Activated gamma-delta T cell treated with Interleukin-2 at 50 U/mL for 16 hours (primary cell): Measurements from ENCODE around the gene AHNAK.
"Not testable (repeated sequence)": the region's sequence is repeated elsewhere in the genome, so short reads cannot be mapped to it uniquely, and the experiment has no call there.

ENCODE experiments used
- DNase-seq: peaks from one replicate; pipeline ENCODE4 v3.0.0-alpha.2; 2020

The AHNAK gene

GRCh38 chr11:62532096-62532495 lies 14.5 kb downstream of the AHNAK start:
- no peak for DNase-seq

GRCh38 chr11:62516736-62517371 lies 29.8 kb downstream of the AHNAK start:
- DNase-seq, result no peak

- DNase-seq, result no peak
Measured at GRCh38 chr11:62514151-62514550, 32.5 kb downstream of the AHNAK start.

DNA sequence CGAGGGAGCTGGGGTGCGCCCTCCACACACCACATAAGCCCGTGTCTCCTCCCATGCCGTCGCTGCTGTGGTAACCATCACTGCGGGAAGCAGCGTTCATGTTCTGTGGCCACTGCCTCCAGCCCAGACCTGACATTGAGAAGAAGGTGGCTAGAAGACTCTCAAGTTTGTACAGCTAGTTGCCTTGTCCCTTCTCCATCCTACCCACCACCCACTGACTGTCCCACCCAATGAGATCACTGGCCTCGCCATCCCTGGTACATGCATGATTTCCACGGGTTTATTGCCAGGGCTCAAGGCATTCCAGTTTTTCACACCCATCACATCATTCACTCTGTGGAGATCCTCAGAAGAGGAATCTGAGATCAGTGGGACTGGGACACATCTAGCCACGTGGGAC lies 33.0 kb downstream of the AHNAK start:
- no peak for DNase-seq

GRCh38 chr11:62512961-62513360 lies 33.6 kb downstream of the AHNAK start:
- DNase-seq, result no peak

DNA sequence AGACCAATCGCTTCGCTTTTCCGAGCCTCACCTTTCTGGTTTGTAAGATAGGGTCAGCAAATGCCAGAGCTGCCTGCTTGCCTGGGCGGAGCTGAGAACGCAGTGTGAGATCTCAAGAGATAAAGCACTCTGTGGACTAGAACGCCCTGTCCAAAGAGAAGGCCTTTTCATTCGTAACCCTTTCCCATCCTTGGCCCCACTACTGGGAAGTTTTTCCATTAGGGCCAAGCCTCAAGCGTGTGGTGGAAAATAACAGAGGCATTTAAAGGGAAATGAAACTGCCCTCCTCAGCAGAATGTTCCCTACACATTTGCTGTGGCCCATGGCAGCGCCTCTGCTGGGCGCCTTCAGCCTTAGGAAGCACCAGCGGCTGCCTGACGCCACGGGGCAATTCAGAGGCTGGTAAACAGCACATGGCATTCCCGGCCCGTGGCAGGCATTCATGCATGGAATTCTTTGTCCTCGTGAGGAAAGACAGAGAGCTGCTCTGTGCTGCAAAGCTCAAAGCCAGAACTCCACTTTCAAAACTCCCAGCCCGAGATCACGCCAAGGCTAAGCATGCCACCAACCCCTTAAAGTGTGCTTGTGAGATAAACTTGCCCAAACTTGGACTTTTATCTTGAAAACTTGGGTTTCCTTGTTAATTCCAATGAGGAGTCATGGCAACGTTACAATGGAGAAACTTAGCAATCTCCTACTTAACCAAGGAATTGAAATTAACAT lies 38.1 kb downstream of the AHNAK start:
- no peak for DNase-seq

DNA sequence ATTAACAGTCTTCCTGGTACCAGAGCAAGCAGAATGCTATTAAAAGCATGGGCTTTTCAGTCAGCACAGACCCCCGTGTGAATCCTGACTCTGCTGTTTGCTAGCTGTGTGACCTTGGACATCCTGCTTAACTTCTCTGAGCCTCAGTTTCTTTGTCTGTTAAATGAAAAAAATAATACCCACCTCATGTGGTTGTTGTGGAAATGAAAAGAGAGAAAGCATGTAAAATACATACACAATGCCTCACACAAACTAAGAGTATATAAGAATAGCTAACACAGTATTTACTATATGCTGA lies 39.5 kb downstream of the AHNAK start:
- DNase-seq, result no peak

- no peak for DNase-seq
Measured at GRCh38 chr11:62506413-62507124, 40.0 kb downstream of the AHNAK start.

- no peak for DNase-seq
Measured at GRCh38 chr11:62505440-62506091, 41.0 kb downstream of the AHNAK start.

GRCh38 chr11:62505059-62505439 lies 41.6 kb downstream of the AHNAK start:
- no peak for DNase-seq

DNA sequence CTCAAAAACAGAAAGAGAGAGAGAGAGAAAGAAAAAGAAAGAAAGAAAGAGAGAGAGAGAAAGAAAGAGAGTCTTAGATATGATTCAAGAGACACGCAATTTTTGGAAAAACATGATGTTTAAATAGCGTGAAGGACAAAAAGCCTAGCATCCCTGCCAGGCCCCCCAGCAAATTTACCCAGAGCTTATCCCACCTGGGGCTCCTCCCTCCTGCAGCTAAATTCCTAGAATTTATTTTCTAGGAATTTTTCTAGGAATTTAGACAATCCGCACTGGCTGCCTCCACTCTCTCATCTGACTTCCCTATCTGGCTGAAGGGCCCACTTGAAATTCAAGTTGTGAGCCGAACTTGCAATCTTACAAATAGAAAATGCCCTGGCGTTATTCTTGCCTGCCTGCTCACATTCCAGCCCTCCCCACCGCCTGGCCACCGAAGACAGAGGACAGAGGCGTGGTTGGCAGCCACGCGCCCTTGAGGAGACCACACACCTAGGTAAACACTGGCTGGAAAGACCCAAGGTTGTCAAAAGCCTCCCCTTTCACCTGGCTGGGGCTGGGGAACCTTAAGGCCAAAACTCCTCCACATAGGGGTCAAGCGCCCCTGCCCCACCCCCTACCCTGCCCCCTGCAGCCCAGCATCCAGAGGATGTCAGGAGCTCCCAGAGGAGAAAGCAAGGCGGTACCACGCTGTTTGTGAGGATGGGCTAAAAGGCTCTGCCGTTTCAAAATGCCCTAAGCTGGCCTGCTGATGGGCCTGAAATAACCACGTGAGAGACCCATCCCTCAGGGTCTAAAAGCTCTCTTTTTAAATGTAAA lies 42.2 kb downstream of the AHNAK start:
- no peak for DNase-seq

DNA sequence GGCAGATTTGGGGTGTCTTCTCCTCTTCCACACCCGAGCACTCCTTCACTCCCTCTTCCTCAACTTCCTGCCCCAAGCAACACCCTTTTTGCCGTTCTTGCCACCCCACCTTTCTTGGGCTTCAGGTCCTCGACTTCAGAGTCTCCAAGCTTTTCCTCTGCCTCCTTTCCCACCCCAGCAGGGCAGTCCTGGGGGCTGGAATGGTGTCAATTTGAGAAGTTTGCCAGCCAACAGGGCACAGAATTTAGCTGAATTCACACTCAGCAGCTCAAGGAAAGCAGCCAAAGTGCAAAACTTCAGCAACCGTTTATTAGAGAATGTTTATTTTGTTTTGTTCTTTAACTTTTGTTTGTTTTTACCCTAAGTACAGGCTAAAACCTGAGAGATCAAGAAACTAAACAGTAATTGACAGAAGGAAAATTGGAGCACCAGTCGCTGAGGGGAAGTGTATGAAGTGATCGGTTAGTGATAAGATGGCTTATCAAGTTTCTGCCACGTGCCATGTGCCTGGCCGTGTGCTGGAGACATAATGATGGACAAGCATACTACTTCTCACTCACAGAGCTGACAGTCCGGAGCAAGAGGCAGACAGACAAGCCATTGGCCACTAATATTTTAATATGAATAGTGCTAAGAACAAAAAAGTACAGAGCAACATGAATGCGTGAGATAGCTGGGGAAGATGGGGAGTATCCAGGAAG lies 44.4 kb downstream of the AHNAK start:
- DNase-seq, result no peak

DNA sequence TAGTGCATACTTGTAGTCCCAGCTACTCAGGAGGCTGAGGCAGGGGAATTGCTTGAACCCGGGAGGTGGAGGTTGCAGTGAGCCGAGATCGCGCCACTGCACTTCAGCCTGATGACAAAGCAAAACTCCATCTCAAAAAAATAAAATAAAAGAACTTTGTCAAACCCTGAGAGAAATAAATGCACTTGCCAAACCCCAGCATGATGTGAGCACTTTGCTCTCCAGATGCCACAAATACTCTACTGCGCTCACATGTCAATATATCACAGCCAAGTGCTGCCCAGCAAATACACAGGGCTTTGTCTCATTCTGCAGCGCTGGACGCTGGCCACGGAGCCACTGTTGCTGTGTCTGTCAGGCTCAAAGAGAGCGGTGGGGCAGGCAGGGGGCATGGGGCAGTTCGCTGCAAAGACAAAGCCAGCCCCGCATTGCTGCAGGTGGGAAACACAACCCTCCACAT lies 45.1 kb downstream of the AHNAK start:
- no peak for DNase-seq

- no peak for DNase-seq
Measured at GRCh38 chr11:62500650-62501030, 46.0 kb downstream of the AHNAK start.

DNA sequence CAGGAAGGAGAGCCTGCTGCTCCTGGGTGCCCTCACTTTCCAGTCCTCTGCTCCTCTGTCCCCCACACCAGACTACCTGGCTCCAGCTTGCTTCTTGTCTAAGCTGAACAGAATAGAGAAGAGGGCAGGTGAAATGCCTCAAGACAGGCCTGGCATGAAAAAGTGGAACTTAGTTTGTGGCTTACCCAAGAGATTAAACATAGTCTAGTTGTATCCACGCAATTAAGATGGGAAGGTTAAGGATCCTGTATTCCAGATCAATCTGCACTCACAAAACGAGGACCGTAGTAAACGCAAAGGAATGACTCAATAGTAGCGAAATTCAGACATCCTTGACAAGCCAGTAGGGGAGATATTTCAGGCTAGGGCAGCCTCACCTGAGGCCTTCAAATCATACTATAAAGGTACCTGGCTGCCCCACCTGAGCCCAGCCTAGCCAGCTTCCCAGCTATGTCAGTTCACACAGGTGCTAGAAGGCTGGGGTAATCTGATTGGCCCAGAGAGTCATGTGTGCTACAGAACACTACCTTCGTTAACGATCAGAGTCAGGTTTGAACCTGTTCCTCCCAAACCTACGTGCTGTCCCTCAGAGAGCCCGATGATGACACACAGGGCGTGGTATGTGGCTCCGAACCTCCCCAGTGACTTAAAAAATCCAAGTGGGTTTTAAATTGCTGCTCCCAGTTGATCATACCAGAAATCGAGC lies 46.5 kb downstream of the AHNAK start:
- no peak for DNase-seq

DNA sequence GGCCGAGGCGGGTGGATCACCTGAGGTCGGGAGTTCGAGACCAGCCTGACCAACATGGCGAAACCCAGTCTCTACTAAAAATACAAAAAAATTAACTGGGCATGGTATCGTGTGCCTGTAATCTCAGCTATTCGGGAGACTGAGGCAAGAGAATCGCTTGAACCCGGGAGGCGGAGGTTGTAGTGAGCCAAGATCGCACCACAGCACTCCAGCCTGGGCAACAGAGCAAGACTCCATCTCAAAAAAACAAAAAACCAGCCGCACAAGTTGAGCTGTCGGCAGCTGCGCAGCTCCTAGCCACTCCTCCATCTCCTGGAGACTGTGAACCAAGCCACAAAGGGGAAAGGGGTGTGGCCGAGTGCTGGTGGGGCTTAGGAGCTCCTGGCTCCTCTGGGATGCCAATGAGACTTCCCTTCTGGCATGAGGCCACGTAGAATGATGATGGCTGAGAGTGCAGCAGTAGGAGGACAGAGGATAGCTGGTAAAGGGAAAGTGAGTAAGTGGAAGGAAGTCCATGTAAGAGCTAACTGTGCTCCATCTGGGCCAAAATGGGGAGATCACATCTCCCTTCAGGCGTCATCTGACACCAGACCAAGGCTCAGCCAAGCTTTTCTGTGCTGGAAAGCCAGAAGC lies 47.2 kb downstream of the AHNAK start:
- DNase-seq, result not testable (repeated sequence)

DNA sequence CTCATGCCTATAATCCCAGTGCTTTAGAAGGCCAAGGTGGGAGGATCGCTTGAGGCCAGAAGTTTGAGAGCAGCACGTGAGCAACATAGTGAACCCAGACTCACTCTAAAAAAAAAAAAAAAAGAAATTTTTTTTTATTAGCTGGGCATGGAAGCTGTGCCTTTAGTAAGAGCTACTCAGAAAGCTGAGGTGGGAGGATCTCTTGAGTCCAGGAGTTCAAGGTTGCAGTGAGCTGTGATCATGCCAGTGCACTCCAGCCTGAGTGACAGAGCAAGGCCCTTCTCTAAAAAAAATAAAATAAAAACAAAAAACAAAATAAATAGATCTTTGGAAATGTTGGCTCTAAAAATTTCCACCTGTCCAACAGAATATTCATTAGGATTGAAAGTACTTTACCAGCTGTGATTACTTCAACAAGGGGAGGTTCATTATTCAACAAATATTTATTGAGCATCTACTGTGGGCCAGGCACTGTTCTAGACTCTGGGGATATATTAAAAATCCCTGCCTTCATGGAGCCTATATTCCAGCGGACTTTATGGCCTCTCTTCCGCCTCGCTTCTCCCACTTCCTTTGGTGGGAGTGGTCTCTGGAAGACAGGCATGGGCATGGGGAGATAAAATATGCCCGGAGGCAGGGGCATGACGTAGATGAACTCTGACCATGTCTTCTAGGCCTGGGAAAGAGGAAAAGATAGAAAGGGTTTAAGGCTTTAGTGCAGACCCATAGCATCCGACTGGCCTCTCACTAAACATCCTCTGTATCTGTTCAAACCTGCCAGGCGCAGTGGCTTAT lies 47.9 kb downstream of the AHNAK start:
- DNase-seq, result no peak

- DNase-seq, result no peak
Measured at GRCh38 chr11:62498031-62498430, 48.6 kb downstream of the AHNAK start.

DNA sequence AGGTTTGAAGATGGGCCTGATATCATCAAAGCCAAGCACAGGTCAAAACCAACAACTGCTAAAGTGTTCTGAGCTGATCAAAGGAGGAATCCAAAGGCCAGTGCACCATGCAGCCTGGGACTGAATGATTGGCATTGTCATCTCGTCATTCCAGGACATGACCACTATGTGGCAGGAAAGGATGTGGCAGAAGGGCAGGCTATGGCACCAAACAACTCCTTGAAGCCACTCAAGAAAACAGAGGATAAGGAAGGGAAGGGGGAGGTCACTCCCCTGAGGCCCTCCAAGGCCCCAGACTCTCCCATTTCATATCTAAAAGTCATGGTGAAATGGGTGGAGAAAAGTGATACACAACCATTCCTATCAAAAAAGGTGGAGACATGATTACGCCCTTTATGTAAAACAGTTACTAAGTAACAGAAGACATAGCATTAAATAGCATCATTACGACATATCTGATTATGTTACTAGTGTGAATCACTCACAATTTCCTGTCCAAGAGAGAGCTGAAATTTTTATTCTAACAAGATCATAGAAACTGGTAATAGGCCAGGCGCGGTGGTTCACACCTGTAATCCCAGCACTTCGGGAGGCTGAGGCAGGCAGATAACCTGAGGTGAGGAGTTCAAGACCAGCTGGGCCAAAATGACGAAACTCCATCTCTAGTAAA lies 49.3 kb downstream of the AHNAK start:
- DNase-seq, result no peak

DNA sequence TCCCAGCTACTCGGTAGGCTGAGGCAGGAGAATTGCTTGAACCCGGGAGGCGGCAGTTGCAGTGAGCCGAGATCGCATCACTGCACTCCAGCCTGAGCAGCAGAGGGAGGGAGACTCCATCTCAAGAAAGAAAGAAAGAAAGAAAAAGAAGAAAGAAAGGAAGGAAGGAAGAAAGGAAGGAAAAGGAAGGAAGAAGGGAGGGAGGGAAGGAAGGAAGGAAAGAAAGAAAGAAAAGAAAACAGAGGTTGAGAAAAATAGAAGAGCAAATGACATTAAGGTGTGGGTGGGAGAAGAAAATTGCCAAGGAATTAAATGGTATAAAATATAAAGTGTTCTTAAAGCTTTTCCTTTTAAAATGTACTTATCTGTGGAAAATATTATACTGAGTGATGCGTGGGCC lies 49.9 kb downstream of the AHNAK start:
- DNase-seq, result no peak
